IPS-15b (cell line): Measurements from ENCODE around the gene TBC1D12.

Source experiments
- H3K27me3 ChIP-seq: one replicate; pipeline ENCODE4 v1.6.1; 2013; ENCODE audit warnings: low read length; ENCODE audit not compliant: control insufficient read depth, insufficient read depth
- H3K36me3 ChIP-seq: one replicate; pipeline ENCODE4 v1.6.1; 2013; ENCODE audit warnings: low read length; ENCODE audit not compliant: control insufficient read depth, insufficient read depth
- H3K4me1 ChIP-seq: one replicate; pipeline ENCODE4 v1.6.1; 2013; ENCODE audit warnings: mild to moderate bottlenecking, low read length; ENCODE audit not compliant: control insufficient read depth, insufficient read depth
- H3K4me3 ChIP-seq: one replicate; pipeline ENCODE4 v1.5.1; 2013; ENCODE audit warnings: low read depth, low read length
- H3K9ac ChIP-seq: one replicate; pipeline ENCODE4 v1.6.1; 2013; ENCODE audit warnings: low read depth, mild to moderate bottlenecking, low read length
- H3K9me3 ChIP-seq: one replicate; pipeline ENCODE4 v1.6.1; 2013; ENCODE audit warnings: mild to moderate bottlenecking, low read length; ENCODE audit not compliant: control insufficient read depth, insufficient read depth

Gene TBC1D12

DNA sequence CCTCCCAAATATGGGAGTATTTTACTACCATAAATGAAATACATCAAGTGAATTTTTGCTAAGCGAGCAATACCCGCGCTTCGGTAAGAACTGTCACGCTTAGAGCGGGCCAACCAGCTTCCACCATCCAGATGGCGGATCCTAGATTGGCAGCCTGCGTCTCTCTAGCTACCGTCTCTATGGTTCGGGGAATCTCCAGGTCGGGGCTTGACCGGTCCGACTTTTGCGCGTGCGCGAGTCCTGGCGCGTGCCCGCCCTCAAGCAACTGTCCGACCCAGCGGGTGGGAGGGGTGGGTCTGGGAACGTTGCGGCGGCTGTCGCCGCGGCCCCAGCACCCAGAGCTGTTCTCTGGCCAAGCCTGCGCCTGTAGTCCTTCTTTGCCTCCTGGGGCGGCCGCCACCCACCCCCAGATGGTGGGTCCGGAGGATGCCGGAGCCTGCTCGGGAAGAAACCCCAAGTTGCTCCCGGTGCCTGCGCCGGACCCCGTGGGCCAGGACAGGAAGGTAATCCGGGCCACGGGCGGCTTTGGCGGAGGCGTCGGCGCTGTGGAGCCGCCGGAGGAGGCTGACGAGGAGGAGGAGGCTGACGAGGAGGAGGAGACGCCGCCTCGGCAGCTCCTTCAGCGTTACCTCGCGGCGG lies at the start of gene TBC1D12:
Gene TBC1D12, plus strand, starts transcription at position 338 of the 639 bp plus-strand sequence. Its CDS starts 73 bp downstream, at position 411.
- no peaks in the 10 kb centered on the region for H3K9me3 ChIP-seq
- H3K36me3 ChIP-seq: no peaks in the 10 kb centered on the region
- peak within 1 kb of the TSS; percentile 24 for H3K9ac ChIP-seq
- no peaks in the 10 kb centered on the region for H3K4me1 ChIP-seq
- peak within 1 kb of the TSS; percentile 73 for H3K4me3 ChIP-seq
- H3K27me3 ChIP-seq: peaks cover 23% of the 10 kb centered on the region

DNA sequence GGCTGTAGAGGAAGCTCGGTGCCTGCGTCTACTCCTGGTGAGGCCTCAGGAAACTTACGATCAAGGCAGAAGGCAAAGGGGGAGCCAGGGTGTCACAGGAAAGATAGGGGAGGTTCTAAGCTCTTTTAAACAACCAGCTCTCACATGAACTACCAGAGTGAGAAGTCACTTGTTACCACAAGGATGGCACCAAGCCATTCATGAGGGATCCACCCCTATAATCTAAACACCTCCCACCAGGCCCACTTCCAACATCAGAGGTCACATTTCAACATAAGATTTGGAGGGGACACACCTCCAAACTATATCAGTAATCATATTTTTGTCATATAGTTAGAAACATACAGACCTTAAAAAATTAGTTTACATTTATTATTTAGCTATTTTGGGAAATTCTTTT lies 49.0 kb upstream of the TBC1D12 start:
- Histone ChIP-seq H3K9ac (no peak overlapping the region), H3K36me3 (peaks cover 6% of the 10 kb centered on the region), H3K27me3 (no peaks in the 10 kb centered on the region), H3K4me1 (no peaks in the 10 kb centered on the region), H3K4me3 (no peak overlapping the region), H3K9me3 (no peaks in the 10 kb centered on the region)

DNA sequence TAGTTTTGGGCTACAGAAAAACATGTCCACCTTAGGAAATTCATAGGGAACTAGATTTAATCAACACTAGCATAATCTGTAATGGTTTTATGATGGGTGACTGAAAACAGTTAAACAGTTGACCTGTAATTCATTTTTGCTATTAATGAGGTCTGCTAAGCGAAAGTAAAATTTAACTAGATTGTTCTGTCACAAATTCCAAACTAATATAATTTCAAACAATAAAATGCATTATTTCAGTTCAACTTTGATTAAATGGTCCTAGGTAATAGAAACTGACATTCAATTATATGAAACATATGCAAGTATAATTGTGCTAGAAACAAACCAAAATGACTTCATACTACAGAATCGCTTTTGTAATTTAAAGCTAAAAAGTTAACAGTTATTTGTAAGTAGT lies 46.5 kb upstream of the TBC1D12 start:
- no peaks in the 10 kb centered on the region for H3K4me1 ChIP-seq
- no peaks in the 10 kb centered on the region for H3K27me3 ChIP-seq
- H3K4me3 ChIP-seq: no peak overlapping the region
- peaks cover 2% of the 10 kb centered on the region for H3K36me3 ChIP-seq
- H3K9ac ChIP-seq: no peak overlapping the region
- H3K9me3 ChIP-seq: no peaks in the 10 kb centered on the region

DNA sequence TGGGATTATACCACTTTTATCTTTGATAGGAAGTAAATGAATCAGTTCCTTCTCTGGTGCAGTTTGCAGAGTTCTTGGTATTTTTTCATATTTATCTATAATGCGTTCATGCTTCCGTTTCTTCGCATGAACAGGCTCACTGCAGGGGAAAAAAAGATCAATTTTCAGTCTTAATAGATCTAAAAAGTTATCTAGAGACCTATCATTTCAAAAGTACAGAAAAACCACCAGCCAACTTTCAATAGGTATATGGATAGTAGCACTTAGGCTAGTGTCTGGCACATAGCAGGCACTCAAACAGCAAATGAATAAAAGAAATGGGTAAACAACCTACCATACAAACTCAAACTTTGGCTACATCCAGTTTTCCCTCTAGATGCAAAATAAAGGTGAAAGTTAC lies 45.1 kb upstream of the TBC1D12 start:
- Histone ChIP-seq H3K27me3 (no peaks in the 10 kb centered on the region), H3K9me3 (no peaks in the 10 kb centered on the region), H3K4me1 (no peaks in the 10 kb centered on the region), H3K4me3 (no peak overlapping the region), H3K9ac (no peak overlapping the region), H3K36me3 (peaks cover 2% of the 10 kb centered on the region)

DNA sequence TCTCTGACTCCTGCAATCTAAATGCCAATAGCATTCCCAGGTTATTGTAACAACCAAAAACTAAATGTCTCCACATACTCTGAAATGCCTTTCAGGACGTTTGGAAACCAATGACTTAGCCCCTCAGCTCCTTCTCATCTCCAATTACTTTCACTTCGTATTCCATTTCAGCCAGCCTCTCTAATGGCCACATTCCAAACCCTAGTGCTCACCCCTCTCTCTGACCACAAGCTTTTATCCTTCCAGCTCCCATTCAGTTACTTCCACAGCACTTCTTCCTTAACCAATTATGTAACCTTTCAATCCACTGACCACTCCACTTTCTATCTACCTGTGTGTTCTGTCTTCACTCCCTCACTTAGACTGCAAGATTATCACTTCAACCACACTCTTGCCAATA lies 43.9 kb upstream of the TBC1D12 start:
- Histone ChIP-seq H3K9ac (no peak overlapping the region), H3K9me3 (no peaks in the 10 kb centered on the region), H3K4me3 (no peak overlapping the region), H3K27me3 (peaks cover 4% of the 10 kb centered on the region), H3K4me1 (no peaks in the 10 kb centered on the region), H3K36me3 (peaks cover 2% of the 10 kb centered on the region)

DNA sequence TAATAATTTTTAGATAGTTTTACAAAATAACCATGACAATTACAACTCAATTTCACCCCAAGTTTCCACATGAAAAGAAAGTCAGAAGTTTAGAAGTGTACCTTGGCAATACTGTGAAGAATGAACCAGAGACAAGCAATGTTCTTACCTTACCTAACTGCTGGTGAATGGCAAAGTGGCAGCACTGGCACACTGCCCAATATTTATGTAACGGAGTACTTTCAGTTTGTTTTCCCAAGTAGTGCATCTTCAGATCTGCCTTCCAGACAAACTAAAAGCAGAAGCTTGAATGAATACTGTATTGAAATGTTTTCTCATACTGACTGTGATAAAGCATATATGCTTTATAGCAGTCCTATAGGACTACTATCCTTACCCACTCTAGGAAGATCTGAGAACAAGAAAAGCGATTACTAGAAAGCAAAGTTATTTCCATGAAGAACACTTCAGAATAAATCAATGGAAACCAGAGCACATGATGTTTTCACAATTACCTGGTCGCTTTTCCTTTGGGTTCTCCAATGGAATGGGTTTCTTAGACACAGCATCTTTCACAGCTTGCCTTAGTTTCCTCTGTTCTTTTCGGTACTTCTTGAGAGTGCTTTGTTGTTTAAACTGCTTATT lies 41.1 kb upstream of the TBC1D12 start:
- no peaks in the 10 kb centered on the region for H3K9me3 ChIP-seq
- peaks cover 21% of the 10 kb centered on the region for H3K27me3 ChIP-seq
- no peaks in the 10 kb centered on the region for H3K36me3 ChIP-seq
- H3K4me1 ChIP-seq: no peaks in the 10 kb centered on the region
- H3K9ac ChIP-seq: no peak overlapping the region
- peak overlapping the region; percentile 91 for H3K4me3 ChIP-seq

DNA sequence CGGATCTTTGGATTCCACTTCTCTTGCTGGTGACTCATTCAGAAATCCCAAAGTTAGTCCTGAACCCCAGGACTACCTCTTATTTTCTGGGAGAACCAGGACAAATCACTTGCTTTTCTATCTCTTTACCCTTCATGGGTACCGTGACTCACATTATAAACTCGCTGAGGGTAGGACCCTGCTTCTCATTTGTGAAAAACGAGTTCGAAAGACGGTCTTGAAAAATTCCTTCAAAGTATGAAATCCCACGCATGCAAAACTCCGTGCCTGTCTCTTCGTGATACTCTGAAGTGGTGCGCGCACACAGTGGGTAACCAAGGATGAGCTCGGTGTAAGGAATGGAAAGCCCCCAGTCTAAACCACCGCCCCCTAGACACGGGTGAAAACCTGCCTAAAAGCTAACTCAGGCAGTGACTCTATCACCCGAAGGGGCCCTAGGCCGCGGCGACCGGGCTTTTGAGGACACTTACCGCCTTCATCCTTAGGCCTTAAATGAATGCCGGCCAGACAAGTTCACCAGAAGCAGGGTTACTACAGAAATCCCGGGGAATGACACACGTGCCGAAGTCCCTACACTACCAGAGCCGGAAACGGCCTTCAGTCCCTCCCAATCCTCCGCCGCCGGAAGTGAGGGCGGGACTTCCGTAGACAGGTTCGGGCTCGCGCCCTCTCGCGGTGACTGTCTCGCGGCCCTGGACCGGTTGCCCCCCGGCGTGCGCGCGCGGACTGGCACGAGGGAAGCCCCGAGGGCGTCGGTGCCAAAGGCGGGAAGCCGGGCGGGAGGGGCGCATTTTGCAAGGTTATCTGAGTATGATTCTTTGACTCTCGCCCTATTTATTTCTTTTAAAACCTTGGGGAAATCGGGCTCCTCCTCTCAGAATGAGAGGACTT lies 39.7 kb upstream of the TBC1D12 start, which contains the start of gene NOC3L:
Gene NOC3L, minus strand, starts transcription at position 580 of the 891 bp plus-strand sequence. Its CDS starts 101 bp downstream, at position 479.
- no peaks in the 10 kb centered on the region for H3K9me3 ChIP-seq
- H3K27me3 ChIP-seq: peaks cover 21% of the 10 kb centered on the region
- H3K36me3 ChIP-seq: no peaks in the 10 kb centered on the region
- no peaks in the 10 kb centered on the region for H3K4me1 ChIP-seq
- peak within 1 kb of the TSS; percentile 57 for H3K9ac ChIP-seq
- H3K4me3 ChIP-seq: peak within 1 kb of the TSS; percentile 91

DNA sequence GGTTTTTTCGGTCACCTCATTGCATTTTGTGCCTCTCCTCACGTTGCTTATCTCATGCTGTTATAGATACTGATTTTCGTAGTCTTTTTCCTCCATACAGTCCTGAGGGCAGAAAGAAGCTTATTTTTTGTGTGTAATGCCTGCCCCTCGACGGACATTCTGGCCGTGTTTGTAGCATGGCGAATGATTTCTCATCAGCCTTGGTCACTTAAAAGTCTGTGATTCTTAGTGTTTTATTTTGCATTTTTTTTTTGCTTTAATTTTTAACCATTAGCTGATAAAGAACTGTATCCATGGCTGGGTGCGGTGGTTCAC lies 39.1 kb upstream of the TBC1D12 start:
- H3K4me1 ChIP-seq: no peaks in the 10 kb centered on the region
- no peaks in the 10 kb centered on the region for H3K9me3 ChIP-seq
- no peak overlapping the region for H3K9ac ChIP-seq
- no peaks in the 10 kb centered on the region for H3K36me3 ChIP-seq
- peak overlapping the region; percentile 91 for H3K4me3 ChIP-seq
- peaks cover 21% of the 10 kb centered on the region for H3K27me3 ChIP-seq

DNA sequence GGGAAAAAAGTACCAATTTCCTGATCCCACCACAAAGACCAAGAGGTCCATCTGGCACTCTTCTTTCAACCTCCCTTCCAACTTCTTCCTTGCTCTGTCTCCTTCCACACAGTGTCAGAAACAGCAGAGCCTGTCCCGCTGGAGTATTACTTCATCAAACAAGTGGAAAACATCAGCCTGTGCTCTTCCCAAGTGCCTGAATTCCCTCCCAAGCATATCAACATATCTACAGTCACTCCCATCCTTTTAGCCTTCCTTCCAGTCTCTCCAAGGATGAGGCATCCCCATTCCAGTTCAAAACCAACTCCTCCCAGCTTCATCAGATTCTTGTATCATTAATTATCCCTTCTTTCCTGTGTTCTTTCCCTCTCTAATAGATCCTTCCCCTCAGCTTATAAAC lies 37.9 kb upstream of the TBC1D12 start:
- Histone ChIP-seq H3K4me3 (no peak overlapping the region), H3K36me3 (no peaks in the 10 kb centered on the region), H3K9me3 (no peaks in the 10 kb centered on the region), H3K9ac (no peak overlapping the region), H3K4me1 (no peaks in the 10 kb centered on the region), H3K27me3 (peaks cover 21% of the 10 kb centered on the region)

DNA sequence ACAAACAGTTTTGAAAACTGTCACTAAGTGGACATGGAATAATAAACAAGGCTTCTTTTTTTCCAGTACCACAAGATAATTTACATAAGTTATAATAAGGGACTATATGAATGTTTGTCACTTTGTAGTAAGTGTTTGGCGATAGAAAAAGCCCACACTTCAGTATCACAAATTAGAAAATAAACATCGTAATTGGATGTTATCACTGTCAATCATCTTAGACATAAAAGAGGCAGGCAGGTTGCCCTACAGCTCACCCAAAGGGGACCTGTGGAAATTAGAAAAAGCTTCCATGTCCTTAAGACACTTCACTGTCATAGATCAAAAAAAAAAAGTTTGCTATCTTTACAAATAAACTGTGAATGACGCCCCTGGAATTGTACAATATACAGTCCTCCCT lies 36.0 kb upstream of the TBC1D12 start:
- no peaks in the 10 kb centered on the region for H3K9me3 ChIP-seq
- H3K4me3 ChIP-seq: no peak overlapping the region
- H3K27me3 ChIP-seq: peaks cover 21% of the 10 kb centered on the region
- H3K4me1 ChIP-seq: no peaks in the 10 kb centered on the region
- no peaks in the 10 kb centered on the region for H3K36me3 ChIP-seq
- no peak overlapping the region for H3K9ac ChIP-seq

DNA sequence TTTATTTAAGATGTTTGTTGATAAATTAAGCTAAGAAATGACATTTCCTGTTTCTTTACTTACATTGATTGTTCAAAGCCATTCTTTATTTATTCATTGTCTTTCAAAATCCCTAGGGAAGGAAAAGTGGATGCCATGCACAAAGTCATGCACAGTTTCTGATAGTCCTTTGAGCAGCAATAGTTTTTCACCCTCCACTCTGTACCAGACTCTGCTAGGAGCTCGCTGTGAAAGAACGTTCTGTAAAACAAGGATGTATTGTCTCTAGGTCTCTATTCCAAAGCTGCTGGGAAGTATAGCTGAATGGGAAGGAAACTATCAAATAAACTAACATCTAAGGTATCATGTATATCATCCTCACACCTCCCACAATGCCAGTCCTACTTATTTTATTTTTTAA lies 31.8 kb upstream of the TBC1D12 start:
- Histone ChIP-seq H3K36me3 (no peaks in the 10 kb centered on the region), H3K9me3 (no peaks in the 10 kb centered on the region), H3K9ac (no peak overlapping the region), H3K27me3 (peaks cover 5% of the 10 kb centered on the region), H3K4me1 (no peaks in the 10 kb centered on the region), H3K4me3 (no peak overlapping the region)
